K562 (cell line): ENCODE results near the gene HAPLN2. TPM values are rescaled to one million over a fixed set of nuclear protein-coding genes. Genes with fewer than 3 reads are reported as not detected.
"Not testable (repeated sequence)": the region's sequence is repeated elsewhere in the genome, so short reads cannot be mapped to it uniquely, and the experiment has no call there.

ENCODE experiments used
- ATAC-seq: fragments of 200-7000 bp; cut with Tn5 transposase; 3 replicates; pipeline ENCODE4 v1.9.1; 2020; ENCODE audit warnings: moderate library complexity
- BruUV-seq: library from RNA; stranded (reverse); fragments of 400-500 nt; replicated peaks from 2 replicates; lab custom pipeline; 2021; lab: Mats Ljungman, UMichigan
- CTCF ChIA-PET: fragments of 300-600 bp; formaldehyde crosslinking; extraction: SDS; loops from one replicate; lab custom pipeline; 2021; ENCODE audit warnings: low intra/inter-chr PET ratio; lab: Yijun Ruan, JAX
- POLR2A ChIA-PET: fragments of 300-600, 350-650 bp; sonication (Branson Sonifier 250); formaldehyde crosslinking; extraction: SDS; loops from one replicate; lab custom pipeline; 2021; ENCODE audit warnings: antibody characterized with exemption, inconsistent platforms; lab: Yijun Ruan, JAX
- DNase-seq, 4 experiments: peaks; one replicate each; pipeline versions ENCODE4 v3.0.0 to v3.0.0-alpha.2; 2011 to 2018; ENCODE audit warnings: low spot score in 3 of 4, mixed read lengths in 3 of 4; ENCODE audit errors: extremely low read depth in 1 of 4
- FAIRE-seq: peaks from 2 replicates; lab custom pipeline; 2011; peaks lifted over from hg19 to GRCh38; lab: Jason Lieb, UNC
- H2AFZ ChIP-seq: 2 replicates; pipeline ENCODE4 v1.6.0; 2011; ENCODE audit warnings: low read depth, low read length, control low read depth, inconsistent platforms
- H3K27ac ChIP-seq: fragments of 200-600 bp; 3 replicates; pipeline ENCODE4 v1.8.0; 2011; ENCODE audit warnings: low read depth, mild to moderate bottlenecking, control low read depth, inconsistent platforms, low read length, moderate library complexity, mixed read lengths; ENCODE audit errors: extremely low read depth
- H3K27me3 ChIP-seq, 2 experiments: fragments of 300-600 bp in 1 of 2; 2 replicates in 1 of 2; 3 replicates in 1 of 2; pipeline versions ENCODE4 v1.6.0 to v1.8.0; 2011; ENCODE audit warnings: inconsistent platforms in 2 of 2, low read length in 2 of 2, mild to moderate bottlenecking in 1 of 2, mixed read lengths in 1 of 2, moderate library complexity in 1 of 2; ENCODE audit not compliant: control insufficient read depth in 2 of 2, insufficient read depth in 2 of 2
- H3K36me3 ChIP-seq: fragments of 300-600 bp; 3 replicates; pipeline ENCODE4 v1.8.0; 2011; ENCODE audit warnings: mild to moderate bottlenecking, low read length, inconsistent platforms; ENCODE audit not compliant: control insufficient read depth, insufficient read depth
- H3K4me1 ChIP-seq, 2 experiments: fragments of 200-600 bp in 1 of 2; replicated peaks in 1 of 2; 2 replicates in 1 of 2; 3 replicates in 1 of 2; pipeline versions ENCODE4 v1.5.1 to v1.8.0; 2011; ENCODE audit warnings: inconsistent platforms in 2 of 2, low read length in 2 of 2, mild to moderate bottlenecking in 1 of 2, mixed read lengths in 1 of 2, moderate library complexity in 1 of 2; ENCODE audit not compliant: control insufficient read depth in 2 of 2, insufficient read depth in 2 of 2
- H3K4me2 ChIP-seq: 2 replicates; pipeline ENCODE4 v1.6.1; 2011; ENCODE audit warnings: low read length, control low read depth, inconsistent platforms, mixed read lengths; ENCODE audit not compliant: insufficient read depth
- H3K4me3 ChIP-seq: fragments of 200-600 bp; sonication (generic), shearing (Covaris generic); 2 replicates; pipeline ENCODE4 v1.5.1; 2016; ENCODE audit warnings: control low read depth, inconsistent platforms
- H3K79me2 ChIP-seq: fragments of 200-600 bp; 3 replicates; pipeline ENCODE4 v1.8.0; 2011; ENCODE audit warnings: low read length, inconsistent platforms; ENCODE audit not compliant: control insufficient read depth, insufficient read depth
- H3K9ac ChIP-seq, 2 experiments: 2 replicates each; pipeline versions ENCODE4 v1.6.0 to v1.6.1; 2011; ENCODE audit warnings: low read depth in 2 of 2, low read length in 2 of 2, control low read depth in 1 of 2, inconsistent platforms in 1 of 2, mild to moderate bottlenecking in 1 of 2, mixed read lengths in 1 of 2; ENCODE audit not compliant: insufficient read depth in 1 of 2
- H3K9me1 ChIP-seq: one replicate; pipeline ENCODE4 v1.6.0; 2011; ENCODE audit warnings: inconsistent platforms, mild to moderate bottlenecking, low read length, moderate library complexity; ENCODE audit not compliant: control insufficient read depth, insufficient read depth
- H3K9me3 ChIP-seq: replicated peaks from 2 replicates; pipeline ENCODE4 v1.5.1; 2011; ENCODE audit warnings: low read depth, low read length, inconsistent platforms; ENCODE audit not compliant: control insufficient read depth, insufficient read depth
- H4K20me1 ChIP-seq: replicated peaks from 2 replicates; pipeline ENCODE4 v1.6.1; 2011; ENCODE audit warnings: low read length, inconsistent platforms, mixed read lengths; ENCODE audit not compliant: control insufficient read depth, insufficient read depth
- ATF7 ChIP-seq: fragments of 450-650 bp; IDR thresholded peaks from 2 replicates; pipeline ENCODE4 v1.7.1; 2014; ENCODE audit warnings: mild to moderate bottlenecking, moderate library complexity
- DPF2 ChIP-seq: fragments of 450-650 bp; IDR thresholded peaks from 2 replicates; pipeline ENCODE4 v1.6.1; 2016
- KDM4B ChIP-seq, 2 experiments: fragments of 450-650 bp in 1 of 2; sonication (generic) in 1 of 2; IDR thresholded peaks; 2 replicates each; pipeline ENCODE4 v1.6.1; 2016 to 2017; ENCODE audit warnings: borderline replicate concordance in 2 of 2, antibody characterized with exemption in 1 of 2, low read depth in 1 of 2, mild to moderate bottlenecking in 1 of 2
- PCBP2 ChIP-seq: fragments of 200-400 bp; formaldehyde crosslinking; IDR thresholded peaks from 2 replicates; pipeline ENCODE4 v1.6.1; 2018; ENCODE audit warnings: low read length, low read depth, mild to moderate bottlenecking, moderate library complexity; ENCODE audit not compliant: poor library complexity, severe bottlenecking
- RCOR1 ChIP-seq, 2 experiments: IDR thresholded peaks; 2 replicates each; pipeline ENCODE4 v1.6.1; 2012; ENCODE audit warnings: low read depth in 2 of 2, low read length in 2 of 2, borderline replicate concordance in 1 of 2, improper control_type of control experiment in 1 of 2
- SPI1 ChIP-seq: IDR thresholded peaks from 2 replicates; pipeline ENCODE4 v1.6.1; 2011; ENCODE audit warnings: low read depth, low read length, control low read depth, borderline replicate concordance
- TEAD4 ChIP-seq, 2 experiments: sonication (generic) in 1 of 2; formaldehyde crosslinking in 1 of 2; IDR thresholded peaks; 2 replicates each; pipeline versions ENCODE4 v1.6.1 to v1.8.0; 2012 to 2022; ENCODE audit warnings: borderline replicate concordance in 1 of 2, inconsistent platforms in 1 of 2, low read length in 1 of 2, mild to moderate bottlenecking in 1 of 2, missing genetic modification reagents in 1 of 2
- ZNF384 ChIP-seq: IDR thresholded peaks from 2 replicates; pipeline ENCODE4 v1.6.1; 2012; ENCODE audit warnings: low read depth, low read length, improper control_type of control experiment
- WGBS: fragments of 100-300 bp; shearing (Covaris generic); methylation state at CpG from one replicate; pipeline ENCODE4 v1.1.6; 2016; ENCODE audit warnings: low coverage, mixed read lengths; ENCODE audit not compliant: insufficient coverage; ENCODE audit errors: missing lambda C conversion rate; 5-methylcytosine and 5-hydroxymethylcytosine counted together
- in situ Hi-C: fragments of 300-500 bp; cut with MboI; formaldehyde crosslinking; loops from 4 replicates; pipeline ENCODE4 v1.15.0; 2018; ENCODE audit warnings: inconsistent platforms, mixed read lengths
- intact Hi-C: fragments of 100-400 bp; cut with micrococcal nuclease; formaldehyde crosslinking; loops from 2 replicates; pipeline ENCODE4 v1.14.2; 2022
- polyA plus RNA-seq, 8 experiments: library from polyadenylated mRNA; depleted of rRNA in 4 of 8; stranded (reverse) in 5 of 8; unstranded in 3 of 8; fragments of >200 nt; fragmentation: Nextera tagmentation in 2 of 8; fragmentation: Illumina TruSeq in 1 of 8; extraction: Ambion mirVana in 2 of 8; extraction: Trizol in 1 of 8; gene quantifications; 2 replicates each; pipeline versions ENCODE4 v1.2.1 to v1.2.3, GENCODE V29; 2011 to 2014; ENCODE audit warnings: inconsistent platforms in 1 of 8, missing spikeins in 1 of 8
- total RNA-seq, 7 experiments: library from RNA; depleted of rRNA in 6 of 7; stranded (reverse); fragments of >200 nt in 6 of 7; fragmentation: Illumina TruSeq in 2 of 7; extraction: Trizol in 2 of 7; gene quantifications; 2 replicates each; pipeline versions ENCODE4 v1.2.1 to v1.2.3, GENCODE V29; 2011 to 2021; ENCODE audit warnings: low replicate concordance in 1 of 7
- TF ChIP-seq, protein P1 (sequence below), 3 experiments: IDR thresholded peaks in 2 of 3; conservative IDR thresholded peaks in 1 of 3; 2 replicates each; pipeline ENCODE4 v1.5.1; 2011 to 2012; ENCODE audit warnings: low read length in 3 of 3, mild to moderate bottlenecking in 3 of 3, control low read depth in 2 of 3, improper control_type of control experiment in 1 of 3, inconsistent platforms in 1 of 3, low read depth in 1 of 3, mixed read lengths in 1 of 3, moderate library complexity in 1 of 3; ENCODE audit not compliant: insufficient read depth in 2 of 3
- TF ChIP-seq, protein P2 (sequence below): IDR thresholded peaks from 2 replicates; pipeline ENCODE4 v1.6.1; 2016; ENCODE audit warnings: missing genetic modification characterization, missing compliant biosample characterization

The HAPLN2 gene
- total and polyA plus RNA-seq, 9 of the 15 experiments (the other 6 are each of a cell fraction or from before 2014, with no cell fraction given): 0.14 to 5.2 (median 3.8) TPM; not detected in 4

DNA sequence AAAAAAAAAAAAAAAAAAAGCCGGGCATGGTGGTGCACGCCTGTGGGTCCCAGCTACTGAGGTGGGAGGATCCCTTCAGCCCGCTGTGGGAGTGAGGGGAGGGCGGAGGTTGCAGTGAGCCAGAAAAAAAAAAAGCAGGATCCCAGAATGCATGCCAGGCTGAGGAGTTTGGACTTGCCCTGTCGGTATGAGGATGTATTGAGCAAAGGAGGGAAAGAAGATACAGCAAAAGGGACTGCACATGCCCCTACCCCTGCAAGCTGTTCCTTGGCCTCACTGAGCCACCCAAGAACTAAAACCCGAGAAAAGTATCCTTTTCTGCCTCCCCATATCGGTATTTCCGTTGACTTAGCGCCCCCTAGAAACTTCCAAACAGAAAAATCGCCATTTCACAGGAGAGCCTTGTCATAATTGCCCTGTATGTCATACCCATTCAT is 16.6 kb upstream of the HAPLN2 start (continued):
- TF ChIP-seq TEAD4 (IDR thresholded peaks at IDR 0.05; ENCODE audit: low read length) (peak; percentile 38; the same call in 1 of the 2 replicates), TEAD4 (CRISPR knock-in tag; IDR thresholded peaks at IDR 0.05; ENCODE audit: borderline replicate concordance) (no peak), ZNF384 (peak; percentile 66), SPI1 (no peak), PCBP2 (no peak), ATF7 (no peak), RCOR1 (IDR thresholded peaks at IDR 0.05; ENCODE audit: borderline replicate concordance in 1 of 2, low read depth in 2 of 2, low read length in 2 of 2) (0 out of 4 replicates have a peak, but pooled peaks of 1 of the 2 experiments have one; percentile 35), DPF2 (peak; percentile 35; the same call in 1 of the 2 replicates), KDM4B (IDR thresholded peaks at IDR 0.05; ENCODE audit: borderline replicate concordance in 2 of 2, low read depth in 1 of 2) (no peak)
- TF ChIP-seq, protein P1, sequence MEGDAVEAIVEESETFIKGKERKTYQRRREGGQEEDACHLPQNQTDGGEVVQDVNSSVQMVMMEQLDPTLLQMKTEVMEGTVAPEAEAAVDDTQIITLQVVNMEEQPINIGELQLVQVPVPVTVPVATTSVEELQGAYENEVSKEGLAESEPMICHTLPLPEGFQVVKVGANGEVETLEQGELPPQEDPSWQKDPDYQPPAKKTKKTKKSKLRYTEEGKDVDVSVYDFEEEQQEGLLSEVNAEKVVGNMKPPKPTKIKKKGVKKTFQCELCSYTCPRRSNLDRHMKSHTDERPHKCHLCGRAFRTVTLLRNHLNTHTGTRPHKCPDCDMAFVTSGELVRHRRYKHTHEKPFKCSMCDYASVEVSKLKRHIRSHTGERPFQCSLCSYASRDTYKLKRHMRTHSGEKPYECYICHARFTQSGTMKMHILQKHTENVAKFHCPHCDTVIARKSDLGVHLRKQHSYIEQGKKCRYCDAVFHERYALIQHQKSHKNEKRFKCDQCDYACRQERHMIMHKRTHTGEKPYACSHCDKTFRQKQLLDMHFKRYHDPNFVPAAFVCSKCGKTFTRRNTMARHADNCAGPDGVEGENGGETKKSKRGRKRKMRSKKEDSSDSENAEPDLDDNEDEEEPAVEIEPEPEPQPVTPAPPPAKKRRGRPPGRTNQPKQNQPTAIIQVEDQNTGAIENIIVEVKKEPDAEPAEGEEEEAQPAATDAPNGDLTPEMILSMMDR (IDR thresholded peaks at IDR 0.05 in 2 of 3, conservative IDR thresholded peaks at IDR 0.05 in 1 of 3; ENCODE audit: insufficient read depth in 2 of 3, low read depth in 1 of 3, low read length in 3 of 3): peak; percentile 65 to 78 (median 78)
- TF ChIP-seq, protein P2, sequence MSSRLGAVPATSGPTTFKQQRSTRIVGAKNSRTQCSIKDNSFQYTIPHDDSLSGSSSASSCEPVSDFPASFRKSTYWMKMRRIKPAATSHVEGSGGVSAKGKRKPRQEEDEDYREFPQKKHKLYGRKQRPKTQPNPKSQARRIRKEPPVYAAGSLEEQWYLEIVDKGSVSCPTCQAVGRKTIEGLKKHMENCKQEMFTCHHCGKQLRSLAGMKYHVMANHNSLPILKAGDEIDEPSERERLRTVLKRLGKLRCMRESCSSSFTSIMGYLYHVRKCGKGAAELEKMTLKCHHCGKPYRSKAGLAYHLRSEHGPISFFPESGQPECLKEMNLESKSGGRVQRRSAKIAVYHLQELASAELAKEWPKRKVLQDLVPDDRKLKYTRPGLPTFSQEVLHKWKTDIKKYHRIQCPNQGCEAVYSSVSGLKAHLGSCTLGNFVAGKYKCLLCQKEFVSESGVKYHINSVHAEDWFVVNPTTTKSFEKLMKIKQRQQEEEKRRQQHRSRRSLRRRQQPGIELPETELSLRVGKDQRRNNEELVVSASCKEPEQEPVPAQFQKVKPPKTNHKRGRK (tag): peak; percentile 58; the same call in 1 of the 2 replicates

DNA sequence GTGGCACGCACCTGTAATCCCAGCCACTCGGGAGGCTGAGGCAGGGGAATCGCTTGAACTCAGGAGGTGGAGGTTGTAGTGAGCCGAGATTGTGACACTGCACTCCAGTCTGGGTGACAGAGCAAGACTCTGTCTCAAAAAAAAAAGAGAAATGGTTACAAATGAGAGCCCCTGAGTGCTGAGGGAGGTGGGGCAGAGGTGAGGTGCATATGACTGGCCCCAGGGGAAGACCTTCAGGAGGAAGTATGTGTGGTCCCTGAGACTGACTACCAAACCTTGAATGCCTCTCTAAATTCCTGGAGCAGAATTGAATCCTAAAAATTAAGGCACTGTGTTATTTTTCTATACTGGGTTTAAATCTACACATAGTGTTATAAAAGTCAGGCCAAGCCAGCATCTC is 11.9 kb upstream of the HAPLN2 start:
- 6% methylated on average over 4 of the region's 4 CpGs for WGBS
- H3K79me2 ChIP-seq, DNase-seq, FAIRE-seq, H3K36me3 ChIP-seq, H3K27ac ChIP-seq, H3K9me1 ChIP-seq, H3K4me2 ChIP-seq, H3K27me3 ChIP-seq, H3K9ac ChIP-seq, intact Hi-C loops, H3K9me3 ChIP-seq, in situ Hi-C loops, BruUV-seq, H4K20me1 ChIP-seq, H3K4me1 ChIP-seq, ATAC-seq, H2AFZ ChIP-seq, H3K4me3 ChIP-seq: not testable (repeated sequence)
- CTCF ChIA-PET: interaction anchor here (0.6 to 3.1 kb wide), 10 partner anchors 17 to 224 kb away, joined by 3 to 77 read pairs (median 5); partner anchors contain the start of gene MEF2D
- POLR2A ChIA-PET: interaction anchor here (0.6 kb wide), 1 partner anchor 21 kb away, joined by 3 read pairs; no protein-coding TSS in a partner anchor
